Measurements from ENCODE around the gene ZBP1.

- TF ChIP-seq POLR2AphosphoS5 (IDR thresholded peaks at IDR 0.05; ENCODE audit: borderline replicate concordance, low read depth, low read length) (no peak), EZH2 (IDR thresholded peaks at IDR 0.05) (no peak), FOXP2 (optimal IDR thresholded peaks at IDR 0.05; ENCODE audit: control extremely low read depth, extremely low read length, insufficient read depth) (no peak)
These were observed 56.7 kb downstream of the ZBP1 start for GRCh38 chr20:57563522-57563921.

All from SK-N-MC (cell line).